PC-9 (cell line): Measurements from ENCODE around the gene ASIC1.

ENCODE experiments used
- EZH2 ChIP-seq: fragments of 200-600 bp; sonication (generic); IDR thresholded peaks from 2 replicates; pipeline ENCODE4 v1.8.0; 2017; ENCODE audit warnings: antibody characterized with exemption, low read depth
- TF ChIP-seq, protein P1 (sequence below): fragments of 200-600 bp; sonication (generic); conservative IDR thresholded peaks from 2 replicates; pipeline ENCODE4 v1.6.1; 2017; ENCODE audit warnings: mixed run types, antibody characterized with exemption, mild to moderate bottlenecking, moderate library complexity

DNA sequence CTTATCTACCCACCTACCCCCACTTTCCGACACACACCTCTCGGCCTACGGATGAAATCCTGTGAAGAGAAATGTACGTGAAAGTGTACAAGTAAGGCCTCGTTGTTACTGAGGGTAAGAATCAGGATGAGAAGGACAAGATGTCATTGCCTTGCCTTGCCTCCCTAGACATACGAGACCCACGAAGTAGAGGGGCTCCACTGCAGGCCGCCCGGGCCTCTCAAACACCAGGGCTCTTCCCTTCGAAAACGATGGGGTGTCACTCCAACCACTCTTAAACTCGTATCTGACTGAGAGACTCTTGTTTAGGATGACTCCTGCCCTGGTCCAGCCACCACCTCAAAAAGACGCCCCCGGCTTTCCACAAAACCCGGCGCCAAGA is 32.6 kb upstream of the ASIC1 start:
- TF ChIP-seq, protein P1, sequence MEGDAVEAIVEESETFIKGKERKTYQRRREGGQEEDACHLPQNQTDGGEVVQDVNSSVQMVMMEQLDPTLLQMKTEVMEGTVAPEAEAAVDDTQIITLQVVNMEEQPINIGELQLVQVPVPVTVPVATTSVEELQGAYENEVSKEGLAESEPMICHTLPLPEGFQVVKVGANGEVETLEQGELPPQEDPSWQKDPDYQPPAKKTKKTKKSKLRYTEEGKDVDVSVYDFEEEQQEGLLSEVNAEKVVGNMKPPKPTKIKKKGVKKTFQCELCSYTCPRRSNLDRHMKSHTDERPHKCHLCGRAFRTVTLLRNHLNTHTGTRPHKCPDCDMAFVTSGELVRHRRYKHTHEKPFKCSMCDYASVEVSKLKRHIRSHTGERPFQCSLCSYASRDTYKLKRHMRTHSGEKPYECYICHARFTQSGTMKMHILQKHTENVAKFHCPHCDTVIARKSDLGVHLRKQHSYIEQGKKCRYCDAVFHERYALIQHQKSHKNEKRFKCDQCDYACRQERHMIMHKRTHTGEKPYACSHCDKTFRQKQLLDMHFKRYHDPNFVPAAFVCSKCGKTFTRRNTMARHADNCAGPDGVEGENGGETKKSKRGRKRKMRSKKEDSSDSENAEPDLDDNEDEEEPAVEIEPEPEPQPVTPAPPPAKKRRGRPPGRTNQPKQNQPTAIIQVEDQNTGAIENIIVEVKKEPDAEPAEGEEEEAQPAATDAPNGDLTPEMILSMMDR: no peak
- no peak for TF ChIP-seq EZH2
